Measurements from ENCODE around the gene SAFB.

SAFB gene

DNA sequence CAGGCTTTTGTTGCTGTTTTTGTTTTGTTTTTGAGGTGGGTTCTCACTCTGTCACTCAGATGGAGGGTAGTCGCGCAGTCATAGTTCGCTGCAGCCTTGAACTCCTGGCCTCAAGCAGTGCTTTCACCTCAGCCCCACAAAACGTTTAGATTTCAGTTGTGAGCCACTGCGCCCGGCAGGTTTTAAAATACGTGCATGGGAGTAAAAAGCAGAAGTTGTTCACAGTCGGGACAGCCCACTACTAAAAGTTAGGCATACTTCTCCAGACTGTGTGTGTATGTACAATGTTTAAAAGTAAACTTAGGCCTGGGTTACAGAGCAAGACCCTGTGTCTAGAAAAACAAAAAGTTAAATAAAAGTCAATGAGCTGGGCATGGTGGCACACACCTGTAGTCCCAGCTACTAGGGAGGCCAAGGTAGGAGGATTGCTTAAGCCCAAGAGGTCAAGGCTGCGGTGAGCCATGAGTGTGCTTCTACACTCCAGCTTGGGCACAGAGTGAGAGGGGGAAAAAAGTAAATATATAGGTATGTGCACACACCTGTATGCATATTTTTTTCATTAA, 6.1 kb downstream of the SAFB start:
- no peak for DNase-seq

DNA sequence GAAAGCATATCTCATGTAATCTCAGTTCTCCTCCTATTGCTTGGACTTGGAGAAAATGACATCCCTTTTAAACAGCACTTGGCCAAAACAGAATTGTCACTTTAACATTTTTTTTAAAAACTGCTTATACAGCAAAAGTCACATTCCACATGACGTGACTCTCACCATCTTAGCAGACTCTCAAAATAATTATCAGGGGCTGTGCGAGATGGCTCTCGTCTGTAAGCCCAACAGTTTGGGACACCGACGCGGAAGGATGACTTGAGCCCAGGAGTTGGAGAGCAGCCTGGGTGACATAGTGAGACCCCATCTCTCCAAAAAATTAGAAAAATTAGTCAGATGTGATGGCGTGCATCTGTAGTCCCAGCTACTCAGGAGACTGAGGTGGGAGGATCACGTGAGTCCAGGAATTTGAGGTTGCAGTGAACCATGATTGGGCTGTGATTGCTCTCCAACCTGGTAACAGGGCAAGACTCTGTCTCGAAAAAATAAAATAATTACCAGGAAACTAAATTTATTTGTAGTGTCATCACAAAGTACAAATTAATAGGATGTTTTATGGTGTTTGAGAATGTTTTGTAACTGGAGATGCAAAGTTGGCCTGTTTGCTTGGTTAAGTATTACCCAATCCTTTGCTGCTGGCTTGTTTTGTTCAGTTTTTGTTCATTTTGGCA, 8.8 kb downstream of the SAFB start:
- no peak for DNase-seq

DNA sequence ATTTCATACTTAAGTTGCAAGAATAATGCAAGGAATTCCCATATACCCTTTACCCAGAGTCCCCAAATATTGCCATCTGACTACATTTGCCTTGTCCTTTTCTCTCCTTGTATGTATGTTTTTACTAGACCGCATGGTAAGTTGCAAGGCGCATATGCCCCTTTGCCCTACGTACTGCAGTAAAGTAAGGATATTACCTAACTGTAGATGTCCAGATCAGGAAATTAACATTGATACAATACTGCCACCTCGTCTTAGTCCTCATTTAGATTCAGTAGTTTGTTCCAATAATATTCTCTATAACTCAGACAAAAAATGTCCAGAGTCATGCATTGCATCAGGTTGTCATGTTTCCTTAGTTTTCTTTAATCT, 9.3 kb downstream of the SAFB start:
- DNase-seq: no peak

DNA sequence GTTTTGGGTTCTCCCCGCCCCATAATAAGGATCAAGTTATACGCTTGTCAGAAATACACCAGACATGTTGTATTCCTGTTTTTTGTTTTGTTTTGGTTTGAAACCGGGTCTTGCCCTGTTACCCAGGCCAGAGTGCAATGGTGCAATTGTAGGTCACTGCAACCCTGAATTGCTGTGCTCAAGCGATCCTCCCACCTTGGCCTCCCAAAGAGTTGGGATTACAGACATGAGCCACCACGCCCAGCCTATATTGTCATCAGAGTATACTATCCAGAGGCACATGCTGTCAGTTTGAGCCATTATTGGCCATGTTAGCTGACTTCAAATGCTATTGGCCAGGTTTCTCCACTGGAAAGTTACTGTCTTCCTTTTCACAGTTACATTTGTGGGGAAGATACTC, 9.8 kb downstream of the SAFB start:
- no peak for DNase-seq

DNA sequence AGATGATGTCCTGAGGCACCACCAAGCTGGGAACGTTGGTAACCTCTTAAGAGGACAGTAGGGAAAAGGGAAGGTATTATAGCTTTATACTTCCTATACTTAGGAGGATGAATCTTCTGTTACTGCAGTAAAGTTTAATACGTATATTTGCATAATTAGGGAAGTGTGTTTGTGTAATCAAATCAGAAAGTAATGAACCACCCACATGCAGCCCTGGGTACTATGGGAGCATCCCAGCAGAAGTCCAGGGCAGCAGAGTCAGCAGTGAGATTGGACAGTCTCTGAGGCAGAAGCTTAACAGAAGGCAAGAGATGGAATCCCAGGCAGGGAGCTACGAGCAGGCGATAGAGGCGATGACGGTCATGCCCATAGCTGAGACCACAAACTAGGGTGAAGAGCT, 12.5 kb downstream of the SAFB start:
- no peak for DNase-seq

DNA sequence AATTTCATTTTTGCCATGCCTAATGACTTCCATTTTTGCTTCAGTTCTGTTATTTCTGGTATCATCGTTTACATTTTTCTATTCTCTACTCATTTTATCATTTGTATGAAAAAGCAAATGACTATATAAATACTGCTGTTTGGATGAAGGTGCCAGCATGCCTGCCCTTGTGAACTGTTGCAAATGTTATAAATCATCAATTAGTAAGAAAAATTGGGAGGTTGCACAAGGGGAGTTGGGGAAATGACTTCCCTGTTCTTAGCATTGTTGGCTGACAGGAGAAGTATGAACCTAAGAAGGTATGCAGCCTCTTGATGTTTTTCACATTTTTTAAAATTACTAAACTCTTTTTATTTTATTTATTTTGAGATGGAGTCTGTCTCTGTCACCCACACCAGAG, 15.1 kb downstream of the SAFB start:
- no peak for DNase-seq

DNA sequence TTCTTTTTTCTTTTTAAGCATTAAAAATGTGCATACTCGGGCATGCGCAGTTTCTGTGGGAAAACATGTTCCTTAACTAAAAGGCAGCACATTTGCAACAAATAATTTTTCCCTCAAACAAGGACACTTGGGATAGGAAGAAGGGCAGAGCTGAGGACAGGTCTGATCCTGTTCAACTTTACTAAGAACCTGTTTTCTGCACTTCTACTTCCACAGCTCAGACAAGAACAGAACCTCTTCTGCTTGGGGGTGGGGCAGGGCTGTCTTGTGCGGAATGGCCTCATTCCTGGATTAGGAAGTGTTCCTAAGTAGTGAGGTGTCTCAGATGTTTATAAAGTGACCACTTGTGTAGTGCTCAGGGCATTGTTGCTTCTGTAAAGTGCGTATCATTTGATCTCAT, 18.3 kb downstream of the SAFB start:
- no peak for DNase-seq

DNA sequence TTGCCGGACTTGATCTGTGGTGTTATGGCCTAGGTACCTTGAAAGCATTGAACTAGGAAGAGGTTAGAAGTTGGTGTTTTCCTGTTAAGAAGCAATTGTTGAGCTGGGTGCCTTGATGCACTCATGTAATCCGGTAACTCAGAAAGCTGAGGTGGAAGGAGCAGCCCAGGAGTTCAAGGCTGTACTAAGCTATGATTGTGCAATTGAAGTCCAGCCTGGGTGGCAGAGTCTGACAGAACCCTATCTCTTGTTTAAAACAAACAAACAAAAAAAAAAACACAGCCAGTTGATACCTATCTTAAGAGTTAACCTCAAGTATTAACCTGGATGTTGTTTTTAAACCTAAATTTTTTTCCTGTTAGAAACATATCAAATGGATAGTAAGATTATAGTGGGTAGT, 19.3 kb downstream of the SAFB start:
- DNase-seq: no peak

DNA sequence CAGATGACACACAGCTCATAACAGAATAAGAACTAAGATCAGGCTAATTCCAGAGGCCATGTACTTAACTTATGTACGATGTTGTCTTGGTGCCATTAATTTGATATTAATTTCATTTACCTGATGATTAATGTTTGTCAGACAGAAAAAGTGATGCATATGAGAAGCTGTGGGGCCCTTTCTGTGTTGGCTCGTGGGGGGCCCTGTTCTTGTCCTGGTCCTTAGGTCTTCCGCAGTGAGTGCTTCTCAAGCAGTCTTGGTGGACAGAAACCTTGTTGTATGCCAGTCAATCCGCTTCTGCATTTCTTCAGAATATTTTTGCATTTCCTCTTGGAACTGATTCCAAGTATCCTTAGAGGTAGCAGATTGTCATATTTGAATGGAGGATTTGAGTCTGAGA, 20.2 kb downstream of the SAFB start:
- no peak for DNase-seq

DNA sequence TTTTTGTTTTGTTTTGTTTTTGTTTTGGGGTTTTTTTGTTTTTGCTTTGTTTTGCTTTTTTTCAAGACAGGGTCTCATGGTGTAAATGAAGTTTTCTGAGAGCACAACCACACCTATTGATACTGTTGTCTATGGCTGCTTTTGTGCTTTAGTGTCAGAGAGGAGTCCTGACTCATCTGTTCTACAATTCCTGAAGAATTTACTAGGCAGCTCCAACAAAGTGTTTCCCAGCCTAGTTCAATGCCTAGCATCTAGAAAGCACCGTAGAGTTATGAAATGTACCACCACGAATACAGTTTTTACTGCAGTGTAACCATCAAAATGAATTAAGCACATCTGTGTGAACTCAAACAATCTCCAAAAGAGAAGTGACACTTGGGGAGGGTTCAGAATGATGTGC, 21.2 kb downstream of the SAFB start:
- DNase-seq: no peak

DNA sequence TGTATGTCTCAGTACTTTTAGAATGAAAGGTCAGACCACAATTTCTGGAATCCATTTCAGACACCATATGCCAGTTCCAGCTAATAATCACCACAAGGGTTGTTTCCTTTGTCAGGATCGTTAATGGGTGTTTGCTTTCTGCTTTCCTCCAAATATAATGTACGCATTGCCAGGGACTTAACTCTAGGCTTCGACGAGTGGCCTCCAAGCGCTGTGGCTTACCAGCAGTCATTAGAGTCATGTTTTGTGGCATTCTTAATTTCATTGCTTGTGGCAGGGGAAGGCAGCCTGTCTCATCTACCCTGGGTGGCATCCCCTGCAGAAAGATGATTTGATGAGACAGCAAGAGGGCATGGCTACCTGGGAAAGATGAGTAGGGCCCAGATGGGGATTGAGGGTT, 22.5 kb downstream of the SAFB start:
- no peak for DNase-seq

DNA sequence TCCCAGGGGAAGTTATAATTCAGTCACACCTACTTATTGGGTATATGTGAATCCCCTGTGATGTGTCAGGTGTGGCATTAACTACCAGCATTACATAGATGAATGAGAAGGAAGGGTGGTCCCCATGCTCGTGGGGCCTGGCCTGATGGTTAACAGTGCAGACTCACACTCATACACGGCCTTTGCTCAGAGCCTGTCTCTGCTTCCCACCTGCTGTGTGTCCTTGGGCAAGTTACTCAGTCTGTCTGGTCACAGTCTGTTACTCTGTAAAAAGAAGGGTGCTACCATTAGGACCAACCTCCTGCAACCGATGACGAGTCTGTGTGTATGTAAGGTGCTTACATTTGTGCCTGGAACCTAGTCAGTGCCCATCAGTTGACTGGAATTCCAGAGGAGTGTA, 23.8 kb downstream of the SAFB start:
- DNase-seq: no peak

DNA sequence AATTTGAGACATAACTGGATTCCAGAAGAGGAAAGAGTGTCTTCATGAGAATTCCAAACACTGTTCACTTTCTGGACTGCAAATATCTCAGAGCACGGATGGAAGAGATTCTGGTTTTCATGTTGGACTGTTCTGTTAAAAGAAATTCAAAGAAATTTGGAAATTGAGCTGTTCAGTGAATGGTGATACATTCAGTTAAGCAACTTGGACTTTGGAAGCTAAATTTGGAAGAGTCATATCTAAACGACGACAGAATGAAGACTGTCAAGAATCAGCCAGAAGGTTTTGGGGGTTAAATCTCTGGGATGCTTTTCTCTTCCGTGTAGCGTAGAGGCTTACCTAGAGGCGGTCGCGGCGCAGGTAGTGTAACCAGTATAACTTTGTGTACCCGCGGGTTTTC, 25.6 kb downstream of the SAFB start:
- DNase-seq: no peak

DNA sequence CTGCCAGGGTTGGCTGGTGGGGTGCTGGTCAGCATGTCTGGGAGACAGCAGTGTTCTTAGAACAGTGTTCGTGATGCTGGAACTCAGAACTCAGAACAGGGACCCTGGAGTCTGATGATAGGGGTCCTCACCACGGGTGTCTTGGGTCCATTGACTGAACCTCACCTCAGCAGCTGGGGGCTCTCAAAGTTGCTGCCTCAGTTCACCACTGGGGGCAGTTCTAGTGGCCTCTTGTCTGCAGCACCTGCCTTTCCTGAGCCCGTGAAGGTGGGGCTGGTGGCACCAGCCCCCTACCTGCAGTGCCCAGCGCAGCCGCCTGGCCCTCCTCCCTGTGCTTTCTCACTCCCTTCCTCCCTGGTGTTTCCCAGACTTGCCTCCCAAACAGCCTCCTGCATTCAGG, 28.5 kb downstream of the SAFB start:
- DNase-seq: no peak

DNA sequence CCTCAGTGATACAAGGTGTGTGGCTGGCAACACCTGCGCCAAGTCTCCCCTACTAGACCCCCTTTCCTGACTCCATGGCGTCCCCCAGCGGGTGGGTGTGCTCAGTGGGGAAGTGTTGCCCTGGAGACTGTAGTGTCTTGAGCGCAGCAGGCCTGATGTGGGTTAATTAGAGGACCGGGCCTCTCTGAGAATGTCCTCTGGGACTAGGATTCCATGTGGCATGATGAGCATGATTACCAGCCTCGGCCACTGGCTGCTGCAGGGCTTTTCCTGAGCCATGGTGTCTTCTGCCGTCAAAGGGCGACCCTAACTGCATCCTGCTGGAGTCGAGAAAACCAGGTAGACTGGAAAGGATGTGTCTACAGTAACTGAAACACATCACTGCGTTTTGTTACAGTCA, 29.4 kb downstream of the SAFB start:
- no peak for DNase-seq

DNA sequence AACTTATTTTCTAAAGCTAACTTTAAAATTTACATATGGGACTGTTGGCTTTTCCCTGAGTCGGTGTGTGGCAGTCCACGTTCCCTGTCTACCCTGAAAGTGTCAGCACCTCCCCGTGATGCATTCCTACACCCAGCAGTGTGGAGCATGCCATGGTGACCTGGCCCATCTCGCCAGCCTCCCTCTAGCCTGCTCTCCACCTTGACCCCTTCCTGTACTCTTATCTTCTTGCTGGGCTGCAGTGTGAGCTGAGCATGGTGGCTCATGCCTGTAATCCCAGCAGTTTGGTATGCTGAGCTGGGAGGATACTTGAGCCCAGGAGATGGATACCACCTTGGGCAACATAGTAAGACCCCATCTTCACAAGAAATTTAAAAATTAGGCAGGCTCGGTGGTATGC, 32.0 kb downstream of the SAFB start:
- DNase-seq: no peak

DNA sequence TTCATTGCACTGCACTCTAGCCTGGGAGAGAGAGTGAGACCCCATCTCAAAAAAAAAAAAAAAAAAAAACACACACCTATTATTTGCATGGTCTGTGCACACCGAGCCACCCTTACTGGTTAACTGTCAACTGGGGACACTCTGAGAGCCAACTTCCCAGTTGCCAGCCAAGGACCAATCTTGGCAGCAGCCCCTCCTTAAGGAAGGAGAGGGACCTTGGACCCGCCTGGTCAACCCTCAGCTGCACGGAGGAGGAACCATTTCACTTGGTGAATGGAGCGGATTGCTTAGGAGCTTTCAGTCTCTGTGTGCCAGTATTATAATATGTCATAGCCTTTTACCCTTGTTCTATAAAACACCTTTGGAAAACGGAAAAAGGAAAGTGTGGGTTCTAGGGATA, 32.5 kb downstream of the SAFB start:
- no peak for DNase-seq

DNA sequence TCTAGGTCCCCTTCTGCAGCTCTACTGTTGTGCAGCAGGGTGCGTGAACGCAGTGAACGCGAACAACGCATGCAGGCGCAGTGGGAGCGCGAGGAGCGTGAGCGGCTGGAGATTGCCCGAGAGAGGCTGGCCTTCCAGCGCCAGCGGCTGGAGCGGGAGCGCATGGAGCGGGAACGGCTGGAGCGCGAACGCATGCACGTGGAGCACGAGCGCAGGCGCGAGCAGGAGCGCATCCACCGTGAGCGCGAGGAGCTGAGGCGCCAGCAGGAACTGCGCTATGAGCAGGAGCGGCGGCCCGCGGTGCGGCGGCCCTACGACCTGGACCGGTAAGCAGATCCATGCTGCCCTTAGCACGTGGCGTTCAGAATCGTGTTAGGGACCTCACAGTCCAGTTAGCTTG, 38.6 kb downstream of the SAFB start:
- DNase-seq: no peak

DNA sequence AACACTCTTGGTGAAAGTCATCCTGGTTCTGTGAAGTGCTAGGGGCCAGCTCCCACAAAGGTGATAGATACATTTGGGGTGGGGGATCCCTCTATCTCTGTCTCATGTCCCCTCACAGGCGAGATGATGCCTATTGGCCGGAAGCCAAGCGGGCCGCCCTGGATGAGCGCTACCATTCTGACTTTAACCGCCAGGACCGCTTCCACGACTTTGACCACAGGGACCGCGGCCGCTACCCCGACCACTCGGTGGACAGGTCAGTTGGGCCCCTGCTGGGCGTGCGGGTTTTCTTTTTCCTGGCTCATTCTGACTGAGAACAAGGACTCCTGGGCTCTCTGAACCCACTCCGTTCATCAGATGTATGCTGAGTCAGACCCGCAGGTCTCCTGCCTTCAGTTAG, 41.0 kb downstream of the SAFB start:
- no peak for DNase-seq

DNA sequence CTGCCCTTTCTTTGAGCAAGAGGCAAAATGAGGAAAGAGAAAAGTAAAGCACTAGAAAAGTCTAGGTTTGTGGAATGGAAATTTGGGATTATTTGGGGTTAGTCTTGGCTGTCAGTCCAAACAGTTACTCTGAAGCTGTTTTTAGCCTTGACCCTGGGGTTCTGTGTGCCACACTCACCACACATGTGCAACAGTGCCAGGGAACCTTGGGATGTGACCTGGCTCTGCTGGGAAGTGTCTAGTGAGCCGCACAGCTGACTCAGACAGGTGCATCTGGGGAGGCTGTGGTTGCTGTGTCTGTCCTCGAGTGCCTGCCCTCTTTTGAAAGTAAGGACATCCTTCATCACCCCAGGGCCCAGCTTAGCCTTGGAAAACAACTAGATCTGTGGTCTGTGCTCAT, 41.6 kb downstream of the SAFB start:
- no peak for DNase-seq

DNA sequence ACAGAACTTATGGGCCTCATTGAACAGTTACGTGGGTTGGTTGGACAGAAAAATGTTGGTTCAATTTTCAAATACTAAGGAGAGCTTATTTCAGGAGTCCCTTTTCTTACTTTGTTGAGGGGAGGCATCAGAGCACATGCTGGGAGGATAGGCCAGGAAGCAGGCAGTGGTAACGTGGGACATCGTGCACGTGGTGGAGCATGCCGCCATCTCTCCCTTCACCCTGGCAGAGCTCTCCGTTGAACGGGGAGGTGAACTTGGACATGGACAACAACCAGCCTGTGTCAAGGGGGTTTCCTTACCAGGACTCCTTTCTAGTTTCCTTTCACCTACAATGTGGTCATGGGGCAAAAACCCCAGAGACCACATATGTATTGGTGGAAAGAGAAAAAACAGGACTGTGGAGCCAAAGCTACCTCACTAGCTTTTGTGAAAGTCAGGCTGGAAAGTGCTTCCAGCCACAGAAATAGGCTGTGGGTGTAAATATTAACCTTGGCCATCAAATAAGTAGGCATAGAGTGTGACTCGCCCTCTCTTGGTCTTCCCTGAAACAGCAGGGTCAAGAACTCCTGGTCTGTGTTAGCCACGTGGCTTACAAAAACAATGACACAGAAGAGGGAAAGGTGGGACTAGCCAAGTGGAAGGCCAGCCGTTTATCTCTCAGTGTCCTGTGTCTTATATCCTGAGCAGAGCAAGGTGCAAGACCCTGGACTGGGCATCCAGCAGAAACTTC, 43.1 kb downstream of the SAFB start:
- DNase-seq: no peak

DNA sequence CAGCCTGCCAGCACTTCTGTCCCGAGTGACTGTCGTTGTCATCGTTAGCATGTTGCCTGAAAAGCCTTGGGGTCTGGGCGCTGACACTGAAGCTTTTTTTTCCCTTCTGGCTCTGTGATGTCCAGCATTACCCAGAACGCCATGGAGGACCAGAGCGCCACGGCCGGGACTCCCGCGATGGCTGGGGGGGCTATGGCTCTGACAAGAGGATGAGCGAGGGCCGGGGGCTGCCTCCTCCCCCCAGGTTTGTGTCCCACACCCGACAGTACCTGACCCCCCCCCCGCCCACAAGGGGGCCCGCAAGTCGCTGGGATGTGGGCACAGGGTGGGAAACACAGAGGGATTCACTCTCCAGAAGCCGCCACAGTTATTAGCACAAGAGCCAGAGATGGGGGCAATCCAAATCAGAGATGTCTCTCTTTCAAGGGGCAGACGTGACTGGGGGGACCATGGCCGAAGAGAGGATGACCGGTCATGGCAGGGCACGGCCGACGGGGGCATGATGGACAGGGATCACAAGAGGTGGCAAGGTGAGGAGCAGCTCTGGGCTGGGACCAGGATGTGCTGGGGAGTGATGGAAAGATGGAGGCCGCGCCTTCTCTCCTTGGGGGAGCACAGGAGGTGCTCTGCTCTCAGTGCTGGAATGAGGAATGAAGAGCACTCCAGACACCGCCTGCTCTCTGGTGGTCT, 44.2 kb downstream of the SAFB start:
- no peak for DNase-seq

DNA sequence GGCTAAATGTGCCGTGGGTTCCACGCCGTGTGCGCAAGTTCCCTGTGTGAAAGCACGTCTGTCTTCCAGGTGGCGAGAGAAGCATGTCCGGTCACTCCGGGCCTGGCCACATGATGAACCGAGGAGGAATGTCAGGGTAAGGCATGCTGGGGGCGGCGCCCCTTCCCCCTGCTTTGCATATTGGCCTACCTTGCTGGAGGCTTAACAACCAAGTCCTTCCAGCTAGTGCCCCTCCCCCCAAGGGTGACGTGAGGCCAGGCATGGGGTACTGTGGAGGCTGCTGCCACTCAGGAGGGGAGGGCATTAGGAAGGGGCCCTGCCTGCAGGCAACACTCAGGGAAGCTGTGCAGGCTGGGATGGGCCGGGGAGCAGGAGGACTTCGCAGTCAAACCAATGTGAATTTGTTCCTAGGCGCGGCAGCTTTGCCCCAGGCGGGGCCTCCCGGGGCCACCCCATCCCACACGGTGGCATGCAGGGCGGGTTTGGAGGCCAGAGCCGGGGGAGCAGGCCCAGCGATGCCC, 44.9 kb downstream of the SAFB start:
- DNase-seq: no peak

DNA sequence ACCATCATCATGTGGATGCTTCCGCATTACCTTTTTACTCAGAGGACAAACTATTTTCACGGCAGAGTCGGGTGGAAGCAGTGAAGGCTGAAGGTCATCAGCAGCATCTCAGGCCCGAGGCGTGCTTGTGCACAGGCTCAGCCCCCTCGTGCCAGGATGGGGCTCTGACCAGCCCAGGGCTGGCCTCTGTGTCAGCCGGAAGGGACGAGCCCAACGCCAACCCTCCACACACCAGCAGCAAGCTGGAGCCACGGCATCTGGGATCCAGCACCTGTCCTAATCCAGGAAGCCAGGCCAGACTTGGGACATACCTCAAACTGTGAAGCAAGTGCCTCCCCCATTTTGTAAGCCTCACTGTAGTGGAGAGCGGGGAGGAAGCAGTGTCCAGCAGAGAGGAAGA, 46.3 kb downstream of the SAFB start:
- DNase-seq: no peak

All from NCI-H187 (cell line).